Measurements from ENCODE around the gene MIGA1.
"Not testable (repeated sequence)": the region's sequence is repeated elsewhere in the genome, so short reads cannot be mapped to it uniquely, and the experiment has no call there.

Gene MIGA1

DNA sequence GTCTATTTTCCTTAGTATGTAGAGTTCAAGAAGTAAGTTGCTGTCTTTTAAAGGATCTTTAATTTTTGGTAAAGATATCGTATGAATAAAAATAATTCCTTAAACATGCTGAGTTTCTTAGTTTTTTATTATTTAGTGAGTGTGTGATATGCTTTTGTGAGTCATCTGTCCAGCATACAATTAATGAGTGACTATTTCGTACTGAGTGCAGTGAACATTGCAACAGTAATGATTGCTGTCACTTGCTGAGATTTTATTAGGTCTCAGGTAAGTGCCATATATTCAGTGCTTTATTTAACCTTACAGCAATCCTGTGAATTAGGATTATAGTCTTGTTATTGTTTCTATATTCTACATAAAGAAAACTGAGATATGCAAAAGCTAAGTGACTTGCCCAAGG lies 22.6 kb downstream of the MIGA1 start:
- no peak overlapping the region for H2BK12ac ChIP-seq (ENCODE audit: low read length)
- DNase-seq (ENCODE audit: low spot score) = no peak
- H3K36me3 ChIP-seq (replicated peaks in 1 of 2; ENCODE audit: control insufficient read depth in 2 of 2, insufficient read depth in 2 of 2, low read length in 2 of 2) = peaks cover 0 to 47% of the 10 kb centered on the region in 2 donors
- H3K18ac ChIP-seq (ENCODE audit: low read length) = no peak overlapping the region
- H3K9me3 ChIP-seq (replicated peaks in 1 of 2; ENCODE audit: control insufficient read depth in 2 of 2, insufficient read depth in 1 of 2, low read depth in 1 of 2, low read length in 2 of 2) = no peaks in the 10 kb centered on the region
- H3K27ac ChIP-seq (replicated peaks; ENCODE audit: low read length) = no peak overlapping the region
- no peak overlapping the region for H2BK120ac ChIP-seq (ENCODE audit: low read depth, low read length)
- H3K27me3 ChIP-seq (ENCODE audit: control insufficient read depth in 3 of 3, insufficient read depth in 3 of 3, low read depth in 1 of 3, low read length in 3 of 3) = no peaks in the 10 kb centered on the region
- no peak overlapping the region for H3K4me3 ChIP-seq (ENCODE audit: low read length in 2 of 2)
- no peak overlapping the region for H2BK15ac ChIP-seq (ENCODE audit: low read length)
- H2AFZ ChIP-seq (ENCODE audit: low read length) = no peak overlapping the region
- H2BK5ac ChIP-seq (ENCODE audit: low read length) = no peak overlapping the region
- WGBS, 2 donors (ENCODE audit: extremely low coverage in 2 of 2, insufficient read length in 2 of 2, insufficient replicate concordance in 1 of 2) = no CpG with 5 or more reads among the region's 2 CpGs
- H4K91ac ChIP-seq (ENCODE audit: low read depth, low read length, poor library complexity) = no peak overlapping the region
- H3K4ac ChIP-seq (ENCODE audit: low read length) = no peak overlapping the region
- H3K9ac ChIP-seq (ENCODE audit: low read depth, low read length, poor library complexity) = no peak overlapping the region
- H2AK5ac ChIP-seq (ENCODE audit: low read depth, low read length) = no peak overlapping the region
- H3K79me1 ChIP-seq (ENCODE audit: low read depth, low read length) = no peaks in the 10 kb centered on the region
- H3K14ac ChIP-seq (ENCODE audit: low read length) = no peak overlapping the region
- H4K8ac ChIP-seq (ENCODE audit: low read depth, low read length) = no peak overlapping the region
- H3K4me2 ChIP-seq (ENCODE audit: insufficient read depth, low read length, poor library complexity, severe bottlenecking) = no peak overlapping the region
- peaks cover 0 to 2% of the 10 kb centered on the region in 2 donors for H3K4me1 ChIP-seq (ENCODE audit: control insufficient read depth in 2 of 2, insufficient read depth in 1 of 2, low read depth in 1 of 2, low read length in 2 of 2)
- no peak overlapping the region for H3K23ac ChIP-seq (ENCODE audit: low read depth, low read length, poor library complexity)

DNA sequence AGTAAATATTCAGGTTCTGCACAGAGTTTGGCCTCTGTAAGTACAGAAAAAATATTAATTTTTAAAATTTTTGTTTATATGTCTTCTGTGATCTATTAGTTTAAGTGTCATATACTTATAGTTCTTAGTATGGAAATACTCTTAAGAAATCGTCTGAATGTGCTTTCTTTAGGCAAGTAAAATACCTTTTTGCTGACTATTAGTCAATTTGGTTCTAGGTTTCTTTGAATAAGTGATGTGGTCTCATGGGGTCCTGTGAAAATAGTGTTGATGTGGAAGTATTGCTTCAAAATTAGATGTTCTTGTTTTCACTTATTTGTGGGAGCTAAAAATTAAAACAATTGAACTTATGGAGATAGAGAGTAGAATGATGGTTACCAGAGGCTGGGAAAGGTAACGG lies 23.9 kb downstream of the MIGA1 start:
- 100% methylated on average over 1 of the region's 2 CpGs; no CpG with 5 or more reads in 1 of the 2 donors for WGBS, 2 donors (ENCODE audit: extremely low coverage in 2 of 2, insufficient read length in 2 of 2, insufficient replicate concordance in 1 of 2)
- no peak overlapping the region for H4K91ac ChIP-seq (ENCODE audit: low read depth, low read length, poor library complexity)

DNA sequence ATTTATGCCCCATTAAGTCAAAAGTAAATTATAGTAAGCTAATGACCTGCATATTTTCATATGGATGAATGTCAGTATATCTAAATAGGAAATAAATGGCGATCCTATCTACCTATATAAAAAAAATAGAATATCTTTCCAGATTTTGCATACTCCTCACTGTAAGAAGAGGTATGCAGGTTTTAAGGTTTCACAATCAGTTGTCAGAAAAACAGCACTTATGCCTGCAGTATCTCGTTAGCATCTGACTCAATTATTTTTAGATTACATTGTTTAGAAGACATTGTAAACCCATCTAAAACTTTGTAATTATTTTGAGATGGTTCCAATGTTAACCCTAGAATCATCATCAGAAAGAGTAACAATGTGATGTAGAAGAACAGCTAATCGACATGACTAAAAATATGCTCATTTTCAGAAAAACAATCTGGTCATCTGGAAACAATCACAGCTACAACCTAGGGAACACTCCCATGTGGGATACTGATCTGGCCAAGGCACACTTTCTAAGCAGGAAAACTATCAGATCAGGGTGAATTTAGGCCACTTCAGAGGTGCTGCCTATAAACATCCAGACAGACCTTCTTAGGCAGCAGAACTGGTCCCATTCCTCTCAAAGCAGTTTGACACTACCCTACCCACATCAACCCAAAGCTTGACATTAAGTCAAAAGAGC lies 30.5 kb downstream of the MIGA1 start:
- no CpG with 5 or more reads among the region's 3 CpGs for WGBS, 2 donors (ENCODE audit: extremely low coverage in 2 of 2, insufficient read length in 2 of 2, insufficient replicate concordance in 1 of 2)
- not testable (repeated sequence) for H3K9me3 ChIP-seq (replicated peaks in 1 of 2; ENCODE audit: control insufficient read depth in 2 of 2, insufficient read depth in 1 of 2, low read depth in 1 of 2, low read length in 2 of 2); H3K27me3 ChIP-seq (ENCODE audit: control insufficient read depth in 3 of 3, insufficient read depth in 3 of 3, low read depth in 1 of 3, low read length in 3 of 3); DNase-seq (ENCODE audit: low spot score); H3K79me1 ChIP-seq (ENCODE audit: low read depth, low read length); H4K8ac ChIP-seq (ENCODE audit: low read depth, low read length); H3K4me3 ChIP-seq (ENCODE audit: low read length in 2 of 2); H3K4ac ChIP-seq (ENCODE audit: low read length); H3K9ac ChIP-seq (ENCODE audit: low read depth, low read length, poor library complexity); H3K27ac ChIP-seq (replicated peaks; ENCODE audit: low read length); H3K14ac ChIP-seq (ENCODE audit: low read length); H2AFZ ChIP-seq (ENCODE audit: low read length); H3K23ac ChIP-seq (ENCODE audit: low read depth, low read length, poor library complexity); H3K4me1 ChIP-seq (ENCODE audit: control insufficient read depth in 2 of 2, insufficient read depth in 1 of 2, low read depth in 1 of 2, low read length in 2 of 2); H2BK120ac ChIP-seq (ENCODE audit: low read depth, low read length); H2BK12ac ChIP-seq (ENCODE audit: low read length); H2AK5ac ChIP-seq (ENCODE audit: low read depth, low read length); H2BK5ac ChIP-seq (ENCODE audit: low read length); H3K18ac ChIP-seq (ENCODE audit: low read length); H3K4me2 ChIP-seq (ENCODE audit: insufficient read depth, low read length, poor library complexity, severe bottlenecking); H4K91ac ChIP-seq (ENCODE audit: low read depth, low read length, poor library complexity); H2BK15ac ChIP-seq (ENCODE audit: low read length)
- peaks cover 6 to 55% of the 10 kb centered on the region in 2 donors for H3K36me3 ChIP-seq (replicated peaks in 1 of 2; ENCODE audit: control insufficient read depth in 2 of 2, insufficient read depth in 2 of 2, low read length in 2 of 2)

More for the DNA sequence above, 23.9 kb downstream of the MIGA1 start:
- Histone ChIP-seq H4K8ac (ENCODE audit: low read depth, low read length) (no peak overlapping the region), H3K27me3 (ENCODE audit: control insufficient read depth in 3 of 3, insufficient read depth in 3 of 3, low read depth in 1 of 3, low read length in 3 of 3) (no peaks in the 10 kb centered on the region), H3K9ac (ENCODE audit: low read depth, low read length, poor library complexity) (no peak overlapping the region), H2AK5ac (ENCODE audit: low read depth, low read length) (no peak overlapping the region), H2BK15ac (ENCODE audit: low read length) (no peak overlapping the region), H3K18ac (ENCODE audit: low read length) (no peak overlapping the region), H3K23ac (ENCODE audit: low read depth, low read length, poor library complexity) (no peak overlapping the region), H2BK120ac (ENCODE audit: low read depth, low read length) (no peak overlapping the region), H3K27ac (replicated peaks; ENCODE audit: low read length) (no peak overlapping the region), H3K14ac (ENCODE audit: low read length) (no peak overlapping the region), H2BK12ac (ENCODE audit: low read length) (no peak overlapping the region), H3K4ac (ENCODE audit: low read length) (no peak overlapping the region), H3K79me1 (ENCODE audit: low read depth, low read length) (no peaks in the 10 kb centered on the region), H2BK5ac (ENCODE audit: low read length) (no peak overlapping the region), H3K4me3 (ENCODE audit: low read length in 2 of 2) (no peak overlapping the region), H3K4me1 (ENCODE audit: control insufficient read depth in 2 of 2, insufficient read depth in 1 of 2, low read depth in 1 of 2, low read length in 2 of 2) (peaks cover 0 to 2% of the 10 kb centered on the region in 2 donors), H3K4me2 (ENCODE audit: insufficient read depth, low read length, poor library complexity, severe bottlenecking) (no peak overlapping the region), H2AFZ (ENCODE audit: low read length) (no peak overlapping the region), H3K9me3 (replicated peaks in 1 of 2; ENCODE audit: control insufficient read depth in 2 of 2, insufficient read depth in 1 of 2, low read depth in 1 of 2, low read length in 2 of 2) (no peaks in the 10 kb centered on the region), H3K36me3 (replicated peaks in 1 of 2; ENCODE audit: control insufficient read depth in 2 of 2, insufficient read depth in 2 of 2, low read length in 2 of 2) (peaks cover 2 to 60% of the 10 kb centered on the region in 2 donors)
- DNase-seq (ENCODE audit: low spot score) = no peak

DNA sequence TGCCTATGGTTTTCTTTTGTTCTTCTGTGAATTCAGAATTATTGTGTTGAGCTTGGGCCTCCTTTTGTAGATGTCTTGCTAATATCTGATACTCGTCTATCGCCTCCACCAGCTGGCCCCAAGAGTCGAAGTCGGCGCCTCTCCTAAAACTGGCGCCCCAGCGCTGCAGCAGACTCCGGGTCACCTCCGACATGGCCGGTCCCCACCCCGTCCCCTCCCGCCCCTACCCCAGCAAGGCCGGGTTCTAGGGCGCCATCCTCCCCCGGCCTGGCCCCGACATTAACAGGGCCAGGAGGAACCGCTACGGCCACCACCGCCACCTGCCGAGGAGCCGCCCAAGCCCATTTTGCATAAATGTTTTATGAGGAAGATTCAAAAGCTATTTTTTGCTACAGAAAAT lies 32.1 kb downstream of the MIGA1 start:
- not testable (repeated sequence) for H3K14ac ChIP-seq (ENCODE audit: low read length); H2BK12ac ChIP-seq (ENCODE audit: low read length); H3K4me2 ChIP-seq (ENCODE audit: insufficient read depth, low read length, poor library complexity, severe bottlenecking); H3K27me3 ChIP-seq (ENCODE audit: control insufficient read depth in 3 of 3, insufficient read depth in 3 of 3, low read depth in 1 of 3, low read length in 3 of 3); H3K9ac ChIP-seq (ENCODE audit: low read depth, low read length, poor library complexity); H3K9me3 ChIP-seq (replicated peaks in 1 of 2; ENCODE audit: control insufficient read depth in 2 of 2, insufficient read depth in 1 of 2, low read depth in 1 of 2, low read length in 2 of 2); H3K4ac ChIP-seq (ENCODE audit: low read length); H2BK15ac ChIP-seq (ENCODE audit: low read length); H2BK120ac ChIP-seq (ENCODE audit: low read depth, low read length); H3K23ac ChIP-seq (ENCODE audit: low read depth, low read length, poor library complexity); H2AK5ac ChIP-seq (ENCODE audit: low read depth, low read length); H2AFZ ChIP-seq (ENCODE audit: low read length); H2BK5ac ChIP-seq (ENCODE audit: low read length); DNase-seq (ENCODE audit: low spot score); H3K18ac ChIP-seq (ENCODE audit: low read length); H3K4me1 ChIP-seq (ENCODE audit: control insufficient read depth in 2 of 2, insufficient read depth in 1 of 2, low read depth in 1 of 2, low read length in 2 of 2); H3K4me3 ChIP-seq (ENCODE audit: low read length in 2 of 2); H4K8ac ChIP-seq (ENCODE audit: low read depth, low read length); H3K27ac ChIP-seq (replicated peaks; ENCODE audit: low read length); H3K79me1 ChIP-seq (ENCODE audit: low read depth, low read length); H4K91ac ChIP-seq (ENCODE audit: low read depth, low read length, poor library complexity)
- peaks cover 6 to 60% of the 10 kb centered on the region in 2 donors for H3K36me3 ChIP-seq (replicated peaks in 1 of 2; ENCODE audit: control insufficient read depth in 2 of 2, insufficient read depth in 2 of 2, low read length in 2 of 2)
- no CpG with 5 or more reads among the region's 21 CpGs for WGBS, 2 donors (ENCODE audit: extremely low coverage in 2 of 2, insufficient read length in 2 of 2, insufficient replicate concordance in 1 of 2)
